Measurements from ENCODE around the gene PARP12. TPM values are rescaled to one million over a fixed set of nuclear protein-coding genes. Genes with fewer than 3 reads are reported as not detected.

Gene PARP12
- total and polyA plus RNA-seq, 9 of the 15 experiments (the other 6 are each of a cell fraction or from before 2014, with no cell fraction given): 4.6 to 40.4 (median 23.5) TPM

GRCh38 chr7:140003913-140004382 is 58.8 kb downstream of the PARP12 start (continued):
- TF ChIP-seq ZFPM2 (CRISPR knock-in tag; IDR thresholded peaks at IDR 0.05) (no peak), CREM (IDR thresholded peaks at IDR 0.05; ENCODE audit: low read depth) (no peak), HNRNPK (IDR thresholded peaks at IDR 0.05; ENCODE audit: low read depth, low read length, poor library complexity, severe bottlenecking) (no peak), MTA3 (IDR thresholded peaks at IDR 0.05; ENCODE audit: borderline replicate concordance) (no peak), CHD2 (IDR thresholded peaks at IDR 0.05; ENCODE audit: low read depth, low read length) (no peak), ZNF239 (CRISPR knock-in tag; IDR thresholded peaks at IDR 0.05) (no peak), HES1 (IDR thresholded peaks at IDR 0.05; ENCODE audit: low read depth) (no peak), ZNF174 (CRISPR knock-in tag; IDR thresholded peaks at IDR 0.05) (no peak), ZBTB33 (CRISPR knock-in tag; IDR thresholded peaks at IDR 0.05) (0 out of 2 replicates have a peak, but pooled peaks have one; percentile 22), LCOR (CRISPR knock-in tag; IDR thresholded peaks at IDR 0.05) (no peak), ZNF592 (IDR thresholded peaks at IDR 0.05) (no peak), ZNF780A (CRISPR knock-in tag; IDR thresholded peaks at IDR 0.05) (no peak), NEUROD1 (IDR thresholded peaks at IDR 0.05; ENCODE audit: borderline replicate concordance, low read depth, low read length, partially characterized antibody) (peak; percentile 12), POLR3G (IDR thresholded peaks at IDR 0.05; ENCODE audit: extremely low read depth, insufficient read length, insufficient replicate concordance) (no peak), ZNF75A (CRISPR knock-in tag; IDR thresholded peaks at IDR 0.05) (no peak), GATAD2A (IDR thresholded peaks at IDR 0.05) (no peak), RHOXF2B (CRISPR knock-in tag; conservative IDR thresholded peaks at IDR 0.05) (no peak), NUFIP1 (IDR thresholded peaks at IDR 0.05; ENCODE audit: partially characterized antibody) (no peak), POLR2B (IDR thresholded peaks at IDR 0.05; ENCODE audit: low read depth, partially characterized antibody) (no peak), SMC3 (conservative IDR thresholded peaks at IDR 0.05; ENCODE audit: insufficient read depth, low read depth, low read length) (peak; percentile 88), CSDE1 (IDR thresholded peaks at IDR 0.05) (no peak), RBM14 (IDR thresholded peaks at IDR 0.05; ENCODE audit: borderline replicate concordance, insufficient read depth, low read depth, low read length) (no peak), TAF7 (tag; IDR thresholded peaks at IDR 0.05) (no peak), HMBOX1 (IDR thresholded peaks at IDR 0.05) (no peak)

All from K562 (cell line).